Breast epithelium (tissue), 3 donors: ENCODE measurements around the gene NTRK3.

ENCODE experiments used
- POLR2A ChIP-seq: fragments of 450-650 bp; IDR thresholded peaks from one replicate; pipeline ENCODE4 v1.6.1; 2016; ENCODE audit warnings: antibody characterized with exemption, mild to moderate bottlenecking, moderate library complexity
- POLR2AphosphoS5 ChIP-seq, 3 donors: sonication (generic); formaldehyde crosslinking; IDR thresholded peaks; one replicate each; pipeline ENCODE4 v1.6.1; 2017; ENCODE audit warnings: antibody characterized with exemption in 3 of 3
- TF ChIP-seq, protein P1 (sequence below), 3 donors: fragments of 450-650 bp; IDR thresholded peaks; one replicate each; pipeline ENCODE4 v1.5.1; 2016 to 2017; ENCODE audit warnings: antibody characterized with exemption in 3 of 3, mild to moderate bottlenecking in 3 of 3, moderate library complexity in 3 of 3

DNA sequence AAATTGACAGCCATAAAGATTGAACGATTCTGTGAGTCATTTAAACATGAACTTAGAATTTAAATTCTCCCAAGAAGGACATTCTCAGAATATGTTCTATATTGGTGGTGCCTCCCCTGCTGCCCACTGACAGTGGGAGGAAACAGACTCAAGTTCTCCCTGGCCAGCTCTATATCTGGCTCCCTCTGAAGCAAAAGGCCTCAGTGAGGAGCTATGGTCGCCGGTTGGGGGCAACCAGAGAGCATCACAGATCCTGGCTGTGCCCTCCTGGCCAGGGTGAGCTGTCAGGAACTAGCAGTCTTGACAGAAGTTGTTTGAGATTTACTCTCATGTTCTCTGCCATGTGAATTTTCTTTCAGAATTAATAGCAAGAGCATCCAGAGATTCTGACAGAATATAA is 285.5 kb downstream of the NTRK3 start:
- TF ChIP-seq, protein P1, sequence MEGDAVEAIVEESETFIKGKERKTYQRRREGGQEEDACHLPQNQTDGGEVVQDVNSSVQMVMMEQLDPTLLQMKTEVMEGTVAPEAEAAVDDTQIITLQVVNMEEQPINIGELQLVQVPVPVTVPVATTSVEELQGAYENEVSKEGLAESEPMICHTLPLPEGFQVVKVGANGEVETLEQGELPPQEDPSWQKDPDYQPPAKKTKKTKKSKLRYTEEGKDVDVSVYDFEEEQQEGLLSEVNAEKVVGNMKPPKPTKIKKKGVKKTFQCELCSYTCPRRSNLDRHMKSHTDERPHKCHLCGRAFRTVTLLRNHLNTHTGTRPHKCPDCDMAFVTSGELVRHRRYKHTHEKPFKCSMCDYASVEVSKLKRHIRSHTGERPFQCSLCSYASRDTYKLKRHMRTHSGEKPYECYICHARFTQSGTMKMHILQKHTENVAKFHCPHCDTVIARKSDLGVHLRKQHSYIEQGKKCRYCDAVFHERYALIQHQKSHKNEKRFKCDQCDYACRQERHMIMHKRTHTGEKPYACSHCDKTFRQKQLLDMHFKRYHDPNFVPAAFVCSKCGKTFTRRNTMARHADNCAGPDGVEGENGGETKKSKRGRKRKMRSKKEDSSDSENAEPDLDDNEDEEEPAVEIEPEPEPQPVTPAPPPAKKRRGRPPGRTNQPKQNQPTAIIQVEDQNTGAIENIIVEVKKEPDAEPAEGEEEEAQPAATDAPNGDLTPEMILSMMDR (IDR thresholded peaks at IDR 0.05) = no peak
- TF ChIP-seq POLR2A (no peak), POLR2AphosphoS5 (IDR thresholded peaks at IDR 0.05) (no peak)
